HepG2 (cell line): ENCODE measurements around the gene INTS15. TPM values are rescaled to one million over a fixed set of nuclear protein-coding genes. Genes with fewer than 3 reads are reported as not detected.

Source experiments
- HMGXB4 ChIP-seq, 2 experiments: sonication (generic) in 1 of 2; formaldehyde crosslinking in 1 of 2; IDR thresholded peaks; 2 replicates each; pipeline versions ENCODE4 v1.4.0 to v1.6.1; 2018 to 2020; ENCODE audit warnings: missing genetic modification reagents in 2 of 2, borderline replicate concordance in 1 of 2, low read depth in 1 of 2, mild to moderate bottlenecking in 1 of 2, missing biosample characterization in 1 of 2
- IRF9 ChIP-seq: sonication (generic); formaldehyde crosslinking; IDR thresholded peaks from 2 replicates; pipeline ENCODE4 v1.8.0; 2022; ENCODE audit warnings: missing genetic modification reagents, mild to moderate bottlenecking, borderline replicate concordance
- KLF6 ChIP-seq: IDR thresholded peaks from 2 replicates; pipeline ENCODE4 v1.8.0; 2016; ENCODE audit warnings: missing biosample characterization, missing genetic modification reagents
- MEIS2 ChIP-seq: sonication (generic); formaldehyde crosslinking; IDR thresholded peaks from 2 replicates; pipeline ENCODE4 v1.9.0; 2021; ENCODE audit warnings: mild to moderate bottlenecking, missing genetic modification reagents
- NR2C2 ChIP-seq: sonication (generic); formaldehyde crosslinking; IDR thresholded peaks from 2 replicates; pipeline ENCODE4 v1.4.0; 2020; ENCODE audit warnings: missing genetic modification reagents, mild to moderate bottlenecking, moderate library complexity, borderline replicate concordance
- RARG ChIP-seq: sonication (generic); formaldehyde crosslinking; IDR thresholded peaks from 2 replicates; pipeline ENCODE4 v1.4.0; 2020; ENCODE audit warnings: low read depth, mild to moderate bottlenecking, missing genetic modification reagents
- RBFOX2 ChIP-seq: fragments of 200-400 bp; formaldehyde crosslinking; IDR thresholded peaks from 2 replicates; pipeline ENCODE4 v1.6.1; 2017; ENCODE audit warnings: low read depth, mild to moderate bottlenecking, low read length
- SP5 ChIP-seq: IDR thresholded peaks from 2 replicates; pipeline ENCODE4 v1.6.1; 2016; ENCODE audit warnings: low read depth, borderline replicate concordance
- ZBTB10 ChIP-seq: sonication (generic); formaldehyde crosslinking; IDR thresholded peaks from 2 replicates; pipeline ENCODE4 v1.4.0; 2020; ENCODE audit warnings: missing genetic modification reagents, borderline replicate concordance
- ZBTB7A ChIP-seq: sonication (generic); formaldehyde crosslinking; IDR thresholded peaks from 2 replicates; pipeline ENCODE4 v1.8.0; 2022; ENCODE audit warnings: mild to moderate bottlenecking, missing genetic modification reagents
- ZFY ChIP-seq: sonication (generic); formaldehyde crosslinking; IDR thresholded peaks from 2 replicates; pipeline ENCODE4 v1.4.0; 2020; ENCODE audit warnings: missing genetic modification reagents
- ZNF296 ChIP-seq: sonication (generic); formaldehyde crosslinking; conservative IDR thresholded peaks from 2 replicates; pipeline ENCODE4 v1.5.0; 2020; ENCODE audit warnings: mild to moderate bottlenecking, missing genetic modification reagents
- ZNF691 ChIP-seq: sonication (generic); formaldehyde crosslinking; IDR thresholded peaks from 2 replicates; pipeline ENCODE4 v1.4.0; 2020; ENCODE audit warnings: missing genetic modification reagents, low read depth, mild to moderate bottlenecking, borderline replicate concordance
- ZNF747 ChIP-seq: sonication (generic); formaldehyde crosslinking; IDR thresholded peaks from 2 replicates; pipeline ENCODE4 v1.8.1; 2023; ENCODE audit warnings: missing genetic modification reagents, mild to moderate bottlenecking, borderline replicate concordance
- ZNF768 ChIP-seq: sonication (generic); formaldehyde crosslinking; IDR thresholded peaks from 2 replicates; pipeline ENCODE4 v1.4.0; 2020; ENCODE audit warnings: missing genetic modification reagents
- ZNF800 ChIP-seq: sonication (generic); formaldehyde crosslinking; IDR thresholded peaks from 2 replicates; pipeline ENCODE4 v1.4.0; 2020; ENCODE audit warnings: missing genetic modification reagents
- polyA plus RNA-seq, 8 experiments: library from polyadenylated mRNA; depleted of rRNA in 3 of 8; stranded (reverse) in 7 of 8; unstranded in 1 of 8; fragments of >200 nt; fragmentation: Illumina TruSeq in 4 of 8; extraction: Trizol in 4 of 8; gene quantifications; 2 replicates each; pipeline versions ENCODE4 v1.2.1 to v1.2.3, GENCODE V29; 2011 to 2016; ENCODE audit warnings: low read depth in 4 of 8, missing spikeins in 1 of 8, mixed read lengths in 1 of 8; ENCODE audit not compliant: insufficient read depth in 1 of 8
- total RNA-seq, 5 experiments: library from RNA; depleted of rRNA; stranded (reverse); fragments of >200 nt; fragmentation: Illumina TruSeq; extraction: Trizol; gene quantifications; 2 replicates each; pipeline ENCODE4 v1.2.3, GENCODE V29; 2016; ENCODE audit warnings: low read depth in 1 of 5

Gene INTS15
- total and polyA plus RNA-seq, 2 of the 13 experiments (the other 11 are each of a cell fraction or from before 2014, with no cell fraction given), result 16.3 to 25.7 TPM

- TF ChIP-seq IRF9 (CRISPR knock-in tag) (0 out of 2 replicates have a peak, but pooled peaks have one; percentile 21), ZBTB7A (0 out of 2 replicates have a peak, but pooled peaks have one; percentile 58), NR2C2 (CRISPR knock-in tag) (peak; percentile 74), ZFY (peak; percentile 75), ZNF747 (0 out of 2 replicates have a peak, but pooled peaks have one; percentile 11), MEIS2 (CRISPR knock-in tag) (0 out of 2 replicates have a peak, but pooled peaks have one; percentile 19), ZNF691 (CRISPR knock-in tag) (no peak; the same call in 1 of the 2 replicates), ZNF296 (CRISPR knock-in tag) (peak; percentile 72; the same call in 1 of the 2 replicates), SP5 (0 out of 2 replicates have a peak, but pooled peaks have one; percentile 20), HMGXB4 (CRISPR knock-in tag; IDR thresholded peaks at IDR 0.05; ENCODE audit: borderline replicate concordance in 1 of 2, low read depth in 1 of 2) (peak; percentile 39 to 40; a peak in 2 of 4 replicates), ZNF768 (peak; percentile 9; the same call in 1 of the 2 replicates), ZNF800 (peak; percentile 84; the same call in 1 of the 2 replicates), KLF6 (CRISPR knock-in tag) (peak; percentile 73; the same call in 1 of the 2 replicates), RARG (CRISPR knock-in tag) (no peak), ZBTB10 (CRISPR knock-in tag) (0 out of 2 replicates have a peak, but pooled peaks have one; percentile 18), RBFOX2 (peak; percentile 48; the same call in 1 of the 2 replicates)
Measured at GRCh38 chr7:6615723-6616555, 26.1 kb downstream of the INTS15 start (continued).
